Loucy (cell line): ENCODE data around the gene F12.
A peak's percentile ranks its signal among the peaks of the same experiment; 100 is the strongest.

Source experiments
- H2AFZ ChIP-seq: fragments of 200-600 bp; sonication (generic); 2 replicates; pipeline ENCODE4 v1.6.0; 2016; ENCODE audit warnings: antibody characterized with exemption, mild to moderate bottlenecking, low read length, moderate library complexity
- H3F3A ChIP-seq: fragments of 200-600 bp; 2 replicates; pipeline ENCODE4 v1.6.0; 2016; ENCODE audit warnings: antibody characterized with exemption, low read depth, mild to moderate bottlenecking
- H3K27me3 ChIP-seq: fragments of 200-600 bp; sonication (generic); 2 replicates; pipeline ENCODE4 v1.6.1; 2014; ENCODE audit warnings: low read length, mild to moderate bottlenecking; ENCODE audit not compliant: insufficient read depth, poor library complexity, severe bottlenecking
- H3K36me3 ChIP-seq: fragments of 200-600 bp; sonication (generic); 2 replicates; pipeline ENCODE4 v1.6.1; 2016; ENCODE audit warnings: low read length; ENCODE audit not compliant: insufficient read depth
- H3K4me1 ChIP-seq: fragments of 200-600 bp; sonication (generic); 2 replicates; pipeline ENCODE4 v1.5.1; 2014; ENCODE audit warnings: low read length, mild to moderate bottlenecking; ENCODE audit not compliant: insufficient read depth, poor library complexity, severe bottlenecking
- H3K4me2 ChIP-seq: fragments of 200-600 bp; sonication (generic); 2 replicates; pipeline ENCODE4 v1.6.0; 2014; ENCODE audit warnings: antibody characterized with exemption, low read length, low read depth, mild to moderate bottlenecking; ENCODE audit not compliant: poor library complexity, severe bottlenecking
- H3K4me3 ChIP-seq: fragments of 200-600 bp; sonication (generic); 2 replicates; pipeline ENCODE4 v1.5.1; 2014; ENCODE audit warnings: low read length, mild to moderate bottlenecking, mixed read lengths; ENCODE audit not compliant: poor library complexity, severe bottlenecking
- H3K79me2 ChIP-seq: fragments of 200-600 bp; sonication (generic); 2 replicates; pipeline ENCODE4 v1.6.1; 2014; ENCODE audit warnings: low read length; ENCODE audit not compliant: insufficient read depth
- H3K9ac ChIP-seq: fragments of 200-600 bp; sonication (generic); 2 replicates; pipeline ENCODE4 v1.6.0; 2014; ENCODE audit warnings: mild to moderate bottlenecking, low read depth, low read length, moderate library complexity; ENCODE audit not compliant: poor library complexity, severe bottlenecking
- H3K9me2 ChIP-seq: fragments of 200-600 bp; sonication (generic); replicated peaks from 2 replicates; pipeline ENCODE4 v1.6.1; 2016; ENCODE audit warnings: low read depth, low read length, mixed read lengths
- H3K9me3 ChIP-seq: fragments of 200-600 bp; sonication (generic); 2 replicates; pipeline ENCODE4 v1.6.1; 2014; ENCODE audit warnings: mild to moderate bottlenecking, antibody characterized with exemption, low read length, low read depth; ENCODE audit not compliant: insufficient read depth
- H4K20me1 ChIP-seq: fragments of 200-600 bp; sonication (generic); 2 replicates; pipeline ENCODE4 v1.6.0; 2014; ENCODE audit warnings: antibody characterized with exemption, low read length, mild to moderate bottlenecking; ENCODE audit not compliant: insufficient read depth, poor library complexity, severe bottlenecking
- CTCF ChIP-seq: fragments of 200-600 bp; sonication (generic); conservative IDR thresholded peaks from 2 replicates; pipeline ENCODE4 v1.5.1; 2014; ENCODE audit warnings: mild to moderate bottlenecking, antibody characterized with exemption, low read length
- EZH2phosphoT487 ChIP-seq: fragments of 200-600 bp; IDR thresholded peaks from 2 replicates; pipeline ENCODE4 v1.6.1; 2018; ENCODE audit warnings: antibody characterized with exemption, mild to moderate bottlenecking, moderate library complexity, borderline replicate concordance

Gene F12

GRCh38 chr5:177431317-177432142 lies 22.2 kb upstream of the F12 start:
- Histone ChIP-seq H3K9ac (peak overlapping the region; percentile 97), H3K36me3 (peaks cover 36% of the 10 kb centered on the region; the same call in 1 of the 2 replicates), H3K4me1 (peaks cover 46% of the 10 kb centered on the region), H3K9me2 (no peaks in the 10 kb centered on the region), H3K4me2 (peak overlapping the region; percentile 99), H3K79me2 (peaks cover 63% of the 10 kb centered on the region), H2AFZ (no peak overlapping the region), H4K20me1 (peaks cover 19% of the 10 kb centered on the region), H3K4me3 (peak overlapping the region; percentile 95), H3F3A (no peaks in the 10 kb centered on the region), H3K9me3 (no peaks in the 10 kb centered on the region), H3K27me3 (no peaks in the 10 kb centered on the region)
- TF ChIP-seq EZH2phosphoT487 (no peak), CTCF (no peak)

- peak overlapping the region; percentile 95 for H3K4me3 ChIP-seq
- H3K79me2 ChIP-seq, result peaks cover 63% of the 10 kb centered on the region
- peak overlapping the region; percentile 97 for H3K9ac ChIP-seq
- TF ChIP-seq CTCF, result no peak
- no peak for TF ChIP-seq EZH2phosphoT487
- no peak overlapping the region for H2AFZ ChIP-seq
- peak overlapping the region; percentile 99 for H3K4me2 ChIP-seq
- no peaks in the 10 kb centered on the region for H3K27me3 ChIP-seq
- H3K9me3 ChIP-seq, result no peaks in the 10 kb centered on the region
- no peaks in the 10 kb centered on the region for H3K9me2 ChIP-seq
- H3K4me1 ChIP-seq, result peaks cover 46% of the 10 kb centered on the region
- peaks cover 19% of the 10 kb centered on the region for H4K20me1 ChIP-seq
- no peaks in the 10 kb centered on the region for H3F3A ChIP-seq
- peaks cover 36% of the 10 kb centered on the region; the same call in 1 of the 2 replicates for H3K36me3 ChIP-seq
These were observed 21.6 kb upstream of the F12 start for GRCh38 chr5:177430972-177431316.

- Histone ChIP-seq H2AFZ (no peak overlapping the region), H3K36me3 (peaks cover 32% of the 10 kb centered on the region; the same call in 1 of the 2 replicates), H3K4me3 (peak overlapping the region; percentile 95), H3K9me3 (no peaks in the 10 kb centered on the region), H4K20me1 (peaks cover 19% of the 10 kb centered on the region), H3K9me2 (no peaks in the 10 kb centered on the region), H3K4me1 (peaks cover 47% of the 10 kb centered on the region), H3K9ac (peak overlapping the region; percentile 97), H3K79me2 (peaks cover 63% of the 10 kb centered on the region), H3K4me2 (peak overlapping the region; percentile 99), H3F3A (no peaks in the 10 kb centered on the region), H3K27me3 (no peaks in the 10 kb centered on the region)
- TF ChIP-seq CTCF (no peak), EZH2phosphoT487 (no peak)
These were observed 21.0 kb upstream of the F12 start for GRCh38 chr5:177430140-177430951.
